ENCODE results near the gene GIMAP7.
"Not testable (repeated sequence)": the region's sequence is repeated elsewhere in the genome, so short reads cannot be mapped to it uniquely, and the experiment has no call there.

Gene GIMAP7

DNA sequence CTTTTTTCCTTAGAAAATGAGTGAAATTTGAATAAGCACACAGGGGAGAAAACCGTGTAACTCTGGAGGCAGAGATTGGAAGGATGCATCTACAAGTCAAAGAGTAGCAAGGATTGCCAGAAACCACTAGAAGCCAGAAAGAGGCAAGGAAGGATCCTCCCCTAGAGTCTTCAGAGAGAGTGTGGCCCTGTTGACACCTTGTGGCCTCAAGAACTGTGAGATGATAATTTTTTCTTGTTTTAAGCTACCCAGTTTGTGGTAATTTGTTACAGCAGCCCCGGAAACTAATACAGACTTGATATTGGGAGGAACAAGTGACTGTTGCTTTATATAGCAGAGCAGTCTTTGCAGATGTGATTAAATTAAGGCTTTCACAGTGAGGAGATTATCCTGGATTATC is 3.6 kb upstream of the GIMAP7 start:
- Histone ChIP-seq H3K27ac (ENCODE audit: low read depth, low read length) (no peak overlapping the region), H3K4me1 (ENCODE audit: control insufficient read depth, insufficient read depth, low read length, unreplicated experiment) (no peaks in the 10 kb centered on the region), H2AFZ (ENCODE audit: low read length, unreplicated experiment) (no peak overlapping the region), H3K4me3 (ENCODE audit: low read depth, low read length) (no peak overlapping the region), H3K36me3 (ENCODE audit: insufficient read depth, low read length) (no peaks in the 10 kb centered on the region), H3K27me3 (ENCODE audit: insufficient read depth, low read length) (no peaks in the 10 kb centered on the region), H3K79me2 (ENCODE audit: control insufficient read depth, insufficient read depth, low read length, unreplicated experiment) (no peaks in the 10 kb centered on the region)

DNA sequence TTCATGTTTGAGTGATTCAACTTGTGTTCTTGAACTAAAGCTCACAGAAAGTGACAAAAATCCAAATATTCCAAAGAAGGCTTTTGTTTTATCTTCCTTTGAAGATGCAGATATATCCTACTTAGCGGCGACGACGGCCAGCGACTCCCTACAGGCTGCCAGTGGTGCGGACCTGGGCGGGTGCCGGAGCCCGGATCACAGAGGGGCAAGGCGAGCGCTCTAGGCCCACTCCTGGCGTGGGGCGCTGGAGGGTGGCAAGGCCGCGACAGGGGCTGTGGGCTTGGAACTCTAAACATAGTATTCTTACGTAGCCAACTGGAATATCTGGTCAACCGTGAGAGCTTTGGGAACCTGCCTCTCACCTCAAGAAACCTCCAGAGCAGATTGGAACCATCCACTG is 914 bp upstream of the GIMAP7 start:
- no peak overlapping the region for H3K4me3 ChIP-seq (ENCODE audit: low read depth, low read length)
- no peaks in the 10 kb centered on the region for H3K4me1 ChIP-seq (ENCODE audit: control insufficient read depth, insufficient read depth, low read length, unreplicated experiment)
- H3K27ac ChIP-seq (ENCODE audit: low read depth, low read length) = no peak overlapping the region
- H3K36me3 ChIP-seq (ENCODE audit: insufficient read depth, low read length) = no peaks in the 10 kb centered on the region
- no peak overlapping the region for H2AFZ ChIP-seq (ENCODE audit: low read length, unreplicated experiment)
- H3K79me2 ChIP-seq (ENCODE audit: control insufficient read depth, insufficient read depth, low read length, unreplicated experiment) = no peaks in the 10 kb centered on the region
- H3K27me3 ChIP-seq (ENCODE audit: insufficient read depth, low read length) = no peaks in the 10 kb centered on the region

DNA sequence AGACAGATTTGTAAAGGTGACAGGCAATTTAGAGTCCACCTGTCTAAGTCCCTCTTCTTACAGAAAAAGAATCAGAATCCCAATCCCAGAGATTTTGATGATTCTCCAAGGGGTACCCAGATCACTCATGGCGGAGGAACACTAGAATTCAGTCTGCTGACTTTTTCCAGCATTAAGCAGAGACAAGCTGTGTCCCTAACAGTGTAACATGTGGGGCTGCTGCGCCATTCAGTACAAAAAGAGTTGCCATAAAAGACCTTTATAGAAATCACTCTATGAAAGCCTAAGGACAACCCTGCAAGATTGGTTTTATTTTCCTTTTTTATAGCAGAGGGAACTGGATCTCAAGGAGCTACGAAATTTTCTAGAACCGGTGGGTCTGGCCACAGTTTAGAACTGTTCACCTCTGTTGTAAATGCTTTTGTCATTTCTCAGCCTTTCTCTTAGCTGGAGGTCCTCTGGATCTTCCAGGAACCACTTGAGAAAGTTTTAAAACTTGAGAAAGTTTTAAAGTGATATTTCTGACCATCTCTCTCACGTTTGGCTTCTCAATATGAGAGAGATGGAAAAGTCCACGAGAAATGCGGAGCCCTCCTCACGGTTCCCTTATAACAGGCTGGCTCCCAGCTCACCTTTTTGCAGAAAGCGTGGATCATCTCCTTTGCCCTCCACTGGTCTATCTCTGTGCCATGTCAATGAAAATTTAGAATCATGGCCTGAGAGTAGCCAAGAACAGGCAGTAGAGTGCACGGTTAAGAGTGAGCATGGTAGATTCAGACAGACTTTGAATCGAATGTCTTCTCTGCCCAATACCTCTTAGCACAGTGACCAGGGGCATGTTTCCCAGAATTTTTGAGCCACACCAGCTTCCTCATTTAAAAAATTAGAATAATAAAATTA is 826 bp downstream of the GIMAP7 start:
- H3K36me3 ChIP-seq (ENCODE audit: insufficient read depth, low read length) = no peaks in the 10 kb centered on the region
- H3K27ac ChIP-seq (ENCODE audit: low read depth, low read length) = no peak overlapping the region
- no peak overlapping the region for H2AFZ ChIP-seq (ENCODE audit: low read length, unreplicated experiment)
- H3K79me2 ChIP-seq (ENCODE audit: control insufficient read depth, insufficient read depth, low read length, unreplicated experiment) = no peaks in the 10 kb centered on the region
- no peaks in the 10 kb centered on the region for H3K4me1 ChIP-seq (ENCODE audit: control insufficient read depth, insufficient read depth, low read length, unreplicated experiment)
- no peak overlapping the region for H3K4me3 ChIP-seq (ENCODE audit: low read depth, low read length)
- H3K27me3 ChIP-seq (ENCODE audit: insufficient read depth, low read length) = no peaks in the 10 kb centered on the region

DNA sequence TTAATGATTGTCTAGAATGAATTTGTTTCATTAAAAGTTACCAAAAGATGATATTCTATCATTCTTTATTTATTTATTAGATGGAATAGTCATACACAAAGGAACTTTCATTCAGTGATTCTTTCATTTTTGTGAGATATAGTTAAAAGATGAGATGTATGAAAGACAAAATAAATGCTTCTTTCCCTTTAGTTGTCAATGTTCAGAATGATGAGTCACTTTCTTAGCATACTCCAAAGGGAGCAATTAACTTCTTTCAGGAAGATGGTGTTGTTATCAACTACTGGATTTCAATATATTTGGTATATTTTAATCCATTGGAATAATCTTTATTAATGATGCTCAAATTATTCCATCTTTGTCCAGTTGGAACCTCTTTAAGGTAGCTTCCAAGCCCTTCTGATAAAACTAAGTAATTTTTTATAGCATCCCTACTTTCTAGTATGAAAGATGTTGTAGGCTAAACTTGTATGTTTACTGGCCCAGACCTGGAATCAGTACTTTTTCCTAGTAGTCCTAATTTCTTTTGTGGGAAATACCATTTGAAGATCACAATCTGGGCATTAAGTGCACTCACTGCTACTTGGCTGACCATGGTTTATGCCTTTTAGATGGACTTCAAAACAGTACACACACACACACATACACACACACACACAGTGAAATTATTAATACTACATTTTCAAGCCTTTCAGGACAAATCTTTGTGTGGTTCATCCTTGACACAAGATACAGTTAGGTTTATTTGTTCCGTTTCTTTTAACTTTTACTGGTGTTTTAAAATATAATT is 2.5 kb downstream of the GIMAP7 start:
- Histone ChIP-seq H3K4me3 (ENCODE audit: low read depth, low read length) (no peak overlapping the region), H3K27me3 (ENCODE audit: insufficient read depth, low read length) (no peaks in the 10 kb centered on the region), H3K36me3 (ENCODE audit: insufficient read depth, low read length) (no peaks in the 10 kb centered on the region), H3K4me1 (ENCODE audit: control insufficient read depth, insufficient read depth, low read length, unreplicated experiment) (no peaks in the 10 kb centered on the region), H2AFZ (ENCODE audit: low read length, unreplicated experiment) (no peak overlapping the region), H3K27ac (ENCODE audit: low read depth, low read length) (no peak overlapping the region), H3K79me2 (ENCODE audit: control insufficient read depth, insufficient read depth, low read length, unreplicated experiment) (no peaks in the 10 kb centered on the region)

DNA sequence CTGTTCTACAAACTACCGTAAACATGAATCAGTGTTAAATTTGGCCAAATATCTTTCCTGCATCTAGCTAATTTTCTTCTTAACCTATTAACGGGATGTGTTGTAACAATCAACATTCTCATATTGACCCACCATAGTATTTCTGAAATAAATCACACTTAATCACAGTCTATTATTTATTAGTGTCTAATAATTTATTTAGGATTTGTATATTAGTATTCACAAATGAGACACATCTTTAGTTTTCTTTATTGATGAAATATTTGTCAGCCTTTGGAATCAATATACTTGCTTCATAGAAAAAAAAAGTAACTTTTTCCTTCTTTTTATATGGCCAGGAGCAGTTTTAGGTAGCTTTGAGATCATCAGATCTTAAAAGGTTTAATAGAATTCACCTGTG is 4.6 kb downstream of the GIMAP7 start:
- no peaks in the 10 kb centered on the region for H3K27me3 ChIP-seq (ENCODE audit: insufficient read depth, low read length)
- H3K36me3 ChIP-seq (ENCODE audit: insufficient read depth, low read length) = no peaks in the 10 kb centered on the region
- H3K4me1 ChIP-seq (ENCODE audit: control insufficient read depth, insufficient read depth, low read length, unreplicated experiment) = no peaks in the 10 kb centered on the region
- no peak overlapping the region for H3K27ac ChIP-seq (ENCODE audit: low read depth, low read length)
- H3K79me2 ChIP-seq (ENCODE audit: control insufficient read depth, insufficient read depth, low read length, unreplicated experiment) = no peaks in the 10 kb centered on the region
- no peak overlapping the region for H2AFZ ChIP-seq (ENCODE audit: low read length, unreplicated experiment)
- H3K4me3 ChIP-seq (ENCODE audit: low read depth, low read length) = no peak overlapping the region

DNA sequence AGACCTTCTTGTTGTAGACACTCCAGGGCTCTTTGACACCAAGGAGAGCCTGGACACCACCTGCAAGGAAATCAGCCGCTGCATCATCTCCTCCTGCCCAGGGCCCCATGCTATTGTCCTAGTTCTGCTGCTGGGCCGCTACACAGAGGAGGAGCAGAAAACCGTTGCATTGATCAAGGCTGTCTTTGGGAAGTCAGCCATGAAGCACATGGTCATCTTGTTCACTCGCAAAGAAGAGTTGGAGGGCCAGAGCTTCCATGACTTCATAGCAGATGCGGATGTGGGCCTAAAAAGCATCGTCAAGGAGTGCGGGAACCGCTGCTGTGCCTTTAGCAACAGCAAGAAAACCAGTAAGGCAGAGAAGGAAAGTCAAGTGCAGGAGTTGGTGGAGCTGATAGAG is 5.5 kb downstream of the GIMAP7 start:
- Histone ChIP-seq H3K79me2 (ENCODE audit: control insufficient read depth, insufficient read depth, low read length, unreplicated experiment) (no peaks in the 10 kb centered on the region), H2AFZ (ENCODE audit: low read length, unreplicated experiment) (no peak overlapping the region)

DNA sequence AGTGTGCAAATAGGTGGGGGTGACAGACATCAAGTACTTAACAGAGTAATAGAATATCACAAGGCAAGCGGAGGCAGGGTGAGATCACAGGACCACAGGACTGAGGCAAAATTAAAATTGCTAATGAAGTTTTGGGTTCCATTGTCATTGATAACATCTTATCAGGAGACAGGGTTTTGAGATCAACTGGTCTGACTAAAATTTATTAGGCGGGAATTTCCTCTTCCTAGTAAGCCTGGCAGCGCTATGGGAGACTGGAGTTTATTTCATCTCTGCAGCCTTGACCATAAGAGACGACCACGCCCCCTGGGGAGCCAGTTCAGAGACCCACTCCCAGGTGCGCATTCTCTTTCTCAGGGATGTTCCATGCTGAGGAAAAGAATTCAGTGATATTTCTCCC is 8.3 kb downstream of the GIMAP7 start:
- H3K36me3 ChIP-seq (ENCODE audit: insufficient read depth, low read length); H3K27me3 ChIP-seq (ENCODE audit: insufficient read depth, low read length); H3K4me1 ChIP-seq (ENCODE audit: control insufficient read depth, insufficient read depth, low read length, unreplicated experiment); H3K27ac ChIP-seq (ENCODE audit: low read depth, low read length); H3K79me2 ChIP-seq (ENCODE audit: control insufficient read depth, insufficient read depth, low read length, unreplicated experiment); H3K4me3 ChIP-seq (ENCODE audit: low read depth, low read length); H2AFZ ChIP-seq (ENCODE audit: low read length, unreplicated experiment): not testable (repeated sequence)

More for the DNA sequence above, 5.5 kb downstream of the GIMAP7 start:
- no peaks in the 10 kb centered on the region for H3K36me3 ChIP-seq (ENCODE audit: insufficient read depth, low read length)
- H3K4me3 ChIP-seq (ENCODE audit: low read depth, low read length) = no peak overlapping the region
- no peaks in the 10 kb centered on the region for H3K4me1 ChIP-seq (ENCODE audit: control insufficient read depth, insufficient read depth, low read length, unreplicated experiment)
- H3K27me3 ChIP-seq (ENCODE audit: insufficient read depth, low read length) = no peaks in the 10 kb centered on the region
- H3K27ac ChIP-seq (ENCODE audit: low read depth, low read length) = no peak overlapping the region

DNA sequence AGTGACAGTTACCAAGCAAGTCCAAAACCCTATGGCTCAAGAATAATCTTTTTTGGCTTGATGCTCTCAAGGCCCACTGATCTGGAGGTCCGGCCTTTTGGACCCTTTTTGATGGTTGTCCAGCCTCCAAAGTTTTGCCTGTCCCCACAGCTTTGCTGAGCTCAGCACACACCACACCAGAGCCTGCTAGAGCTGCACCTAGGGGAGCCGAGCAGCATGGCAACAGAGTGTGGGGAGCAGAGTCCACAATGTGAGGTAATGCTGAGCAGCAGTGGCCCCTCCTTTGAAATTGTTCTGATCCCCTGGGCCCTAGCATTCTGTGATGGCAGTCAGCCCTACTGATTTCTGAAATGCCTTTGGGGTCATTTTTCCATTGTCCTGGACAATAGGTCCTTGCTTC is 9.3 kb downstream of the GIMAP7 start:
- no peaks in the 10 kb centered on the region for H3K4me1 ChIP-seq (ENCODE audit: control insufficient read depth, insufficient read depth, low read length, unreplicated experiment)
- no peaks in the 10 kb centered on the region for H3K36me3 ChIP-seq (ENCODE audit: insufficient read depth, low read length)
- no peaks in the 10 kb centered on the region for H3K79me2 ChIP-seq (ENCODE audit: control insufficient read depth, insufficient read depth, low read length, unreplicated experiment)
- no peaks in the 10 kb centered on the region for H3K27me3 ChIP-seq (ENCODE audit: insufficient read depth, low read length)
- H3K27ac ChIP-seq (ENCODE audit: low read depth, low read length) = no peak overlapping the region
- no peak overlapping the region for H2AFZ ChIP-seq (ENCODE audit: low read length, unreplicated experiment)
- H3K4me3 ChIP-seq (ENCODE audit: low read depth, low read length) = no peak overlapping the region

DNA sequence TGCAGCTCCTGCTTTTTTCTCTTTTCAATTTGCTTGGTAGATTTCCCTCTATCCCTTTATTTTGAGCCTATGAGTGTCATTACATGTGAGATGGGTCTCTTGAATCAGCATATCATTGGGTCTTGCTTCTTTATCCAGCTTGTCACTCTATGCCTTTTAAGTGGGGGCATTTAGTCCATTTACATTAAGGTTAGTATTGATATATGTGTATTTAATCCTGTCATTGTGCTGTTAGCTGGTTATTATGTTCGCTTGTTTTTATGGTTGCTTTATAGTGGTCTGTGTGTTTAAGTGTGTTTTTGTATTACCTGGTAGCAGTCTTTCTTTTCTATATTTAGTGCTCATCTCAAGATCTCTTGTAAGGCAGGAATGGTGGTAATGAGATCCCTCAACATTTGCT is 17.0 kb downstream of the GIMAP7 start:
- Histone ChIP-seq H3K27ac (ENCODE audit: low read depth, low read length) (no peak overlapping the region), H3K79me2 (ENCODE audit: control insufficient read depth, insufficient read depth, low read length, unreplicated experiment) (no peaks in the 10 kb centered on the region), H3K36me3 (ENCODE audit: insufficient read depth, low read length) (no peaks in the 10 kb centered on the region), H3K4me1 (ENCODE audit: control insufficient read depth, insufficient read depth, low read length, unreplicated experiment) (no peaks in the 10 kb centered on the region), H2AFZ (ENCODE audit: low read length, unreplicated experiment) (no peak overlapping the region), H3K4me3 (ENCODE audit: low read depth, low read length) (no peak overlapping the region), H3K27me3 (ENCODE audit: insufficient read depth, low read length) (no peaks in the 10 kb centered on the region)

DNA sequence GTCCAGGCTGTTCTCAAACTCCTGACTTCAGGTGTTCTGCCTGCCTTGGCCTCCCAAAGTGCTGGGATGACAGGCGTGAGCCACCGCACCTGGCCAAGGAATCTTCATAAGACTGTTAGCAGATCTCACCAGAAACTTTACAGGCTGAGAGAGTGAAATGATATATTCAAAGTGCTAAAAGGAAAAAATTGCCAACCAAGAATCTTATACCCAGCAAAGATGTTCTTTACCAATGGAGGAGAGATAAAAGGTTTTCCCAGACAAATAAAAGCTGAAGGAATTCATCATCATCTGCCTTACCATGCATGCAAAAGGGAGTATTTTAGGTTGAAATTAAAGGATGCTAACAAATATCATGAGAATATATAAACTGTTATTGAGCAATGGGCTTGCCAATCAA is 23.6 kb downstream of the GIMAP7 start:
- H2AFZ ChIP-seq (ENCODE audit: low read length, unreplicated experiment) = no peak overlapping the region
- no peak overlapping the region for H3K4me3 ChIP-seq (ENCODE audit: low read depth, low read length)
- no peaks in the 10 kb centered on the region for H3K36me3 ChIP-seq (ENCODE audit: insufficient read depth, low read length)
- H3K4me1 ChIP-seq (ENCODE audit: control insufficient read depth, insufficient read depth, low read length, unreplicated experiment) = no peaks in the 10 kb centered on the region
- no peaks in the 10 kb centered on the region for H3K27me3 ChIP-seq (ENCODE audit: insufficient read depth, low read length)
- H3K27ac ChIP-seq (ENCODE audit: low read depth, low read length) = no peak overlapping the region
- no peaks in the 10 kb centered on the region for H3K79me2 ChIP-seq (ENCODE audit: control insufficient read depth, insufficient read depth, low read length, unreplicated experiment)

DNA sequence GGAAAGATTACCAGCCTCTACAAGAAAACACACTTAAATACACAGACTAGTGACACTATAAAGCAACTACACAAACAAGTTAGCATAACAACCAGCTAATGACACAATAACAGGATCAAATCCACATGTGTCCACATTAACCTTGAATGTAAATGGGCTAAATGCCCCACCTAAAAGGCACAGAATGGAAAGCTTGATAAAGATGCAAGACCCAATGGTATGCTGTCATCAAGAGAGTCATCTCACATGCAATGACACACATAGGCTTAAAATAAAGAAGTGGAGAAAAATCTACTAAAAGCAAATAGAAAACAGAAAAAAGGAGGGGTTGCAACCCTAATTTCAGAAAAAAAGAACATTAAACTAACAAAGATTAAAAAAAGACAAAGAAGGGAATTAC is 38.5 kb downstream of the GIMAP7 start:
- no peaks in the 10 kb centered on the region for H3K36me3 ChIP-seq (ENCODE audit: insufficient read depth, low read length)
- no peak overlapping the region for H3K4me3 ChIP-seq (ENCODE audit: low read depth, low read length)
- H3K27me3 ChIP-seq (ENCODE audit: insufficient read depth, low read length) = no peaks in the 10 kb centered on the region
- H3K79me2 ChIP-seq (ENCODE audit: control insufficient read depth, insufficient read depth, low read length, unreplicated experiment) = no peaks in the 10 kb centered on the region
- no peak overlapping the region for H3K27ac ChIP-seq (ENCODE audit: low read depth, low read length)
- no peak overlapping the region for H2AFZ ChIP-seq (ENCODE audit: low read length, unreplicated experiment)
- H3K4me1 ChIP-seq (ENCODE audit: control insufficient read depth, insufficient read depth, low read length, unreplicated experiment) = no peaks in the 10 kb centered on the region

All from ACC112 (cell line).